ENCODE measurements around the gene KCNIP1. TPM values are rescaled to one million over a fixed set of nuclear protein-coding genes. Genes with fewer than 3 reads are reported as not detected.

The KCNIP1 gene
- total and polyA plus RNA-seq, 11 donors = 0.52 to 1.3 (median 1.2) TPM; not detected in 8

DNA sequence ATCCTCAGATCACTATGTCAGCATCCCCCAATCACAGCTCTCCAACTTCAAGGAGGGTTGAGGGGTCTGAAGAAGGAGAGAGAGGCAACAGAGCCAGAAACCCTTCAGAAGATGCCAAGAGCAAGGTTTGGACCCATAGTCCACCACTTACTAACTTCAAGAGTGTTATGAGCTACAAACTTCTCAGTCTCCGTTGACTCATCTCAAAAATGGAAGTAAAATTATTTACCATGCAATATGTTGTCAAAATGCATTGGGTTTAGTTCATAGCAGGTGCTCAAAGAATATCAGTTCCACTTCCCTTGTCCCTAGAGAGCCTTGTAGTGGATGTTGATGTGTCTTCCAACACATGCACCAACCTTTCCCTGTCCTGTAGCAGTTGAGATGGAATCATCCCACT is 116.0 kb downstream of the KCNIP1 start:
- Histone ChIP-seq H3K36me3 (no peaks in the 10 kb centered on the region), H3K4me3 (no peak overlapping the region), H3K4me1 (peaks cover 0 to 5% (median 0%) of the 10 kb centered on the region in 12 donors), H3K27ac (no peak overlapping the region), H3K27me3 (peaks cover 0 to 4% (median 0%) of the 10 kb centered on the region in 9 donors), H3K9me3 (no peaks in the 10 kb centered on the region)
- no peak for ATAC-seq
- TF ChIP-seq POLR2A (IDR thresholded peaks at IDR 0.05) = no peak
- TF ChIP-seq, protein P1, sequence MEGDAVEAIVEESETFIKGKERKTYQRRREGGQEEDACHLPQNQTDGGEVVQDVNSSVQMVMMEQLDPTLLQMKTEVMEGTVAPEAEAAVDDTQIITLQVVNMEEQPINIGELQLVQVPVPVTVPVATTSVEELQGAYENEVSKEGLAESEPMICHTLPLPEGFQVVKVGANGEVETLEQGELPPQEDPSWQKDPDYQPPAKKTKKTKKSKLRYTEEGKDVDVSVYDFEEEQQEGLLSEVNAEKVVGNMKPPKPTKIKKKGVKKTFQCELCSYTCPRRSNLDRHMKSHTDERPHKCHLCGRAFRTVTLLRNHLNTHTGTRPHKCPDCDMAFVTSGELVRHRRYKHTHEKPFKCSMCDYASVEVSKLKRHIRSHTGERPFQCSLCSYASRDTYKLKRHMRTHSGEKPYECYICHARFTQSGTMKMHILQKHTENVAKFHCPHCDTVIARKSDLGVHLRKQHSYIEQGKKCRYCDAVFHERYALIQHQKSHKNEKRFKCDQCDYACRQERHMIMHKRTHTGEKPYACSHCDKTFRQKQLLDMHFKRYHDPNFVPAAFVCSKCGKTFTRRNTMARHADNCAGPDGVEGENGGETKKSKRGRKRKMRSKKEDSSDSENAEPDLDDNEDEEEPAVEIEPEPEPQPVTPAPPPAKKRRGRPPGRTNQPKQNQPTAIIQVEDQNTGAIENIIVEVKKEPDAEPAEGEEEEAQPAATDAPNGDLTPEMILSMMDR (IDR thresholded peaks at IDR 0.05) = no peak
- no peak for DNase-seq
- 79 to 92% (median 90%) methylated on average over 1 of the region's 1 CpG for WGBS, 4 donors
- intact Hi-C loops (cut with DNase I) = loop anchor here in 1 of 10 donors (10.0 kb wide), 1 partner anchor 395 kb away; no protein-coding TSS in a partner anchor

DNA sequence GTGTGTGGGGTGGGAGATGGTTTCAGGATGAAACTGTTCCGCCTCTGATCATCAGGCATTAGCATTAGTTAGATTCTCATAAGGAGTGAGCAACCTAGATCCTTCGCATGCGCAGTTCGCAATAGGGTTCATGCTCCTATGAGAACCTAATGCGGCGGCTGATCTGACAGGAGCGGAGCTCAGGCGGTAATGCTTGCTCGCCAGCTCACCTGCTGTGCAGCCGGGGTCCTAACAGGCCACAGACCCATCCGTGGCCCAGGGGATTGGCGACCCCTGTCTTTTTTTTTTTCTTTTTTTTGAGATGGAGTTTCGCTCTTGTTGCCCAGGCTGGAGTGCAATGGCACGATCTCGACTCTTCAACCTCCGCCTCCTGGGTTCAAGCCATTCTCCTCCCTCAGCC is 119.1 kb downstream of the KCNIP1 start:
- intact Hi-C loops (cut with DNase I) = loop anchor here in 4 of 10 donors (1.0 to 10.0 kb wide), 3 partner anchors 188 to 398 kb away; no protein-coding TSS in a partner anchor
- Histone ChIP-seq H3K9me3 (no peaks in the 10 kb centered on the region), H3K4me1 (peaks cover 0 to under 1% (median 0%) of the 10 kb centered on the region in 12 donors), H3K36me3 (no peaks in the 10 kb centered on the region), H3K27ac (no peak overlapping the region), H3K4me3 (no peak overlapping the region), H3K27me3 (peaks cover 0 to 4% (median 0%) of the 10 kb centered on the region in 9 donors)
- ATAC-seq (no peak), DNase-seq (no peak)
- WGBS, 4 donors = 84 to 95% (median 94%) methylated on average over 16 of the region's 16 CpGs
- TF ChIP-seq POLR2A (IDR thresholded peaks at IDR 0.05) = no peak
- TF ChIP-seq, protein P1 (IDR thresholded peaks at IDR 0.05) = no peak

DNA sequence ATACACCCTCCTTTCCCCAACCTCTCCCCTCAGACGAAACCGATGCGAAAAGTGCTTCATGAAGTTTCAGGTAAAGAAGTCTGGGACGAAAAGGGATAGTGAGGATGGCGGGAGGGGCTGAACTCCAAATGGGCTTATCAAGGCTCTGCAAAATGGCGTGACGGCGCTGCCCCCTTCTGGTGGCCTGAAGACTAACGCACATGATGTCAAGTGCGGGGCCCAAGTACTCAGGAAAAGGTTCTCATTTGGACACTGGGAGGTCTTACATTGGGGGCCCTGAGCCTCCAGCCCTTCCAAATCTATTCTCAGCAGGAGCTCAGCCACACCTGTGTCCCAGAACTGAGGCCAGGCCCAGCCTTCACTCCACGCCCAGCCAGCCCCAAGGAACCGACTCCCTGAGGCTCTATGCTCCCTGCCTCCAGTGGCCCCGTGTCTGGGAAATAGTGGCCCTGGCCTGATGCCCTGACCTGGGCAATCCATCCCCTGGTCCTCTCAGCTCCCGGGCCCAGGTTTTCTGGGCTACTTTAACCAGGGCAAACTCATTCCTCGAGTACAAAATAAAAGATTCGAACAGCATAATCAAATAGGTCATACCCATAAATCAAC is 119.9 kb downstream of the KCNIP1 start:
- intact Hi-C loops (cut with DNase I) = loop anchor here in 5 of 10 donors (1.0 to 10.0 kb wide), 3 partner anchors 188 to 399 kb away; no protein-coding TSS in a partner anchor
- H3K4me1 ChIP-seq = no peaks in the 10 kb centered on the region
- ATAC-seq (peak in 3 of 4 donors; percentile 46 to 55 (median 54)), DNase-seq (peak in 4 of 5 donors; percentile 39 to 50 (median 40))
- 53 to 62% (median 57%) methylated on average over 15 to 16 of the region's 16 CpGs for WGBS, 4 donors
- H3K9me3 ChIP-seq = no peaks in the 10 kb centered on the region
- TF ChIP-seq POLR2A (IDR thresholded peaks at IDR 0.05) = no peak
- TF ChIP-seq, protein P1 (IDR thresholded peaks at IDR 0.05) = peak; percentile 34 to 71 (median 57)
- H3K4me3 ChIP-seq = no peak overlapping the region
- H3K27me3 ChIP-seq = peaks cover 0 to 4% (median 0%) of the 10 kb centered on the region in 9 donors
- no peaks in the 10 kb centered on the region for H3K36me3 ChIP-seq
- H3K27ac ChIP-seq = no peak overlapping the region

All from heart left ventricle (tissue), 16 donors.